Measurements from ENCODE around the gene HSPA2. TPM values are rescaled to one million over a fixed set of nuclear protein-coding genes. Genes with fewer than 3 reads are reported as not detected.

Gene HSPA2
- total and polyA plus RNA-seq, 2 experiments from 2014 or later: 0.93 to 2.9 TPM

DNA sequence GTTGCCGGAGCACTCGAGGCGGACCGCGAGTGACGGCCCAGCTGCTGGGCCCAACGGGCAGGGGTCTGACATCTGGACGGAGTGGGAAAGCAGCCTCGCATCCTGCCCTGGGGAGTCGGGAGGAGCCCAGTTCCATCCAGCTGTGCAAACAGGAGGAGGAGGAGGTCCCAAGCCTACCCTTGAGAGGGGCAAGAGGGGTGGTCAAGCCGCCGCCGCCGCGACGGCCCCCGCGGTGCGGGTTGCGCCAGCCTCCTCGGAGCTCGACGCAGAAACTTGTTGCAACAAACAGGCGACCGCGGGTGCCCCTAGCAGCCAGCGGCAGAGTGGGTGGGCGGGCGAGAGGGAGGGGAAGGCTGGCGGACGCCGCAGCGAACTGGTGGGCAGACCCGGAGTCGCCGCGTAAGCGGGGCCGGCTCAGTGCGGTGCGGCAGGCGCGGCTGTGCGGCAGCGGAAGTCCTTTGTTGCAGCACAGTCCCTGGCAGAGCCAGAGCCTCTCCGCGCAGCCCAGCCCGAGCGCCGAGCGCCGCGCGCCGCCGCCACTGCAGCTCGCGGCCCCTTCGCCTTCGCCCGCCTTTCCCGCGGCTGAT, 36.1 kb upstream of the HSPA2 start, which contains the start of gene ZBTB1:
TSS of gene ZBTB1 (plus strand) at position 461 of the 587 bp plus-strand sequence. CDS start 16,735 bp downstream, outside the sequence.
- H2AFZ ChIP-seq: peak within 1 kb of the TSS; percentile 76
- WGBS (ENCODE audit: low lambda C conversion rate, missing lambda C conversion rate): under 1% methylated on average over 28 of the region's 63 CpGs
- peaks cover 50% of the 10 kb centered on the region for H3K4me1 ChIP-seq (ENCODE audit: insufficient read depth)

DNA sequence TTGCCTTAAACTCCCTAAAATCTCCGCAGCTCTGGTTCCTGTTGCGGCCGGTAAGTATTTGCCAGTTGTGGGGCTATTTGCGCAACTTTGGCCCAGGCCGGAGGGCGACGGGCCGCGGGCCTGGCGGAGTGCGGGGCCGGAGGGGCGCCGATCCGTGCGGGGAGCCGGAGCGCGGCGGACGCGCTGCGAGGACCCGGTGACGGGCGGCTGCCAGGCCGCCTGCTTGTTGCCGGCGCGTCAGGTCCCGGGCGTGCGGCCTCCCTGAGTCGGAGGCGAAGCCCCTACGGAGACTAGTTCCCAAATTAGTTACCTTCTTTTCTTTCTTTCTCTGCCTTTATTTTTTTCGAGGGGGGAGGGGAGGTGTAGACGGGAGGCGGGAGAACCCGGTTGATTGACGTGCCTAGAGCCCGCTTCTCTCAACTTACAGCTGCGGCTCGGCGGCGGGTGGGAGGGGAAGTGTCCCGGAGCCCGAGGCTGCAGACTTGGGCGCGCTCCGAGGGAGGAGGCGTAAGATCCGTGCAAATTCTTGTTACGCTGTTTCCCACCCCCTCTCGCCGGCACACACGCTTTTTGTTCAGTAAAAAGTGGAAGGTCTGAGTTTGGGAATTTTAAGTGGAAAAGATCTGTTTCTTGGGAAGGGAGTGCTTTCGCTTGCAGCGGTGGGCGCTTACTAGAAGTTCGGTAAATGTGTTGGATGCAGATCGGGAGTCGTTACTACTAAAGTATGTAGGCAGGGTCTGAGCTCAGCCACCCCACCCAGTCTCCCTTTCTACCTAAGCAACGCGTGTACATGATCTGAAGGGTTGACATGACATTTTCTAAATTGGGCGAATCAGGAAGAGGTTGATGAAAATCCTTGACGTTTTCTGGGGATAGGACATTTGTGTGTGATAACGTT, 35.4 kb upstream of the HSPA2 start:
- H3K4me1 ChIP-seq (ENCODE audit: insufficient read depth): peaks cover 50% of the 10 kb centered on the region

More for the DNA sequence above, 36.1 kb upstream of the HSPA2 start, which contains the start of gene ZBTB1:
- H3K4me3 ChIP-seq: peak within 1 kb of the TSS; percentile 91
- no peaks in the 10 kb centered on the region for H3K9me3 ChIP-seq (ENCODE audit: low read depth)
- H3K4me2 ChIP-seq: peak within 1 kb of the TSS; percentile 90
- H3K27me3 ChIP-seq: no peaks in the 10 kb centered on the region
- H3K27ac ChIP-seq: peak within 1 kb of the TSS; percentile 100
- H3K9me2 ChIP-seq (replicated peaks; ENCODE audit: insufficient read depth): no peaks in the 10 kb centered on the region
- DNase-seq (ENCODE audit: low spot score): peak; percentile 92
- peaks cover 41% of the 10 kb centered on the region for H4K20me1 ChIP-seq (ENCODE audit: insufficient read depth, poor library complexity, severe bottlenecking)
- H3K36me3 ChIP-seq (replicated peaks; ENCODE audit: insufficient read depth, low read depth): no peaks in the 10 kb centered on the region
- TF ChIP-seq, protein P1, sequence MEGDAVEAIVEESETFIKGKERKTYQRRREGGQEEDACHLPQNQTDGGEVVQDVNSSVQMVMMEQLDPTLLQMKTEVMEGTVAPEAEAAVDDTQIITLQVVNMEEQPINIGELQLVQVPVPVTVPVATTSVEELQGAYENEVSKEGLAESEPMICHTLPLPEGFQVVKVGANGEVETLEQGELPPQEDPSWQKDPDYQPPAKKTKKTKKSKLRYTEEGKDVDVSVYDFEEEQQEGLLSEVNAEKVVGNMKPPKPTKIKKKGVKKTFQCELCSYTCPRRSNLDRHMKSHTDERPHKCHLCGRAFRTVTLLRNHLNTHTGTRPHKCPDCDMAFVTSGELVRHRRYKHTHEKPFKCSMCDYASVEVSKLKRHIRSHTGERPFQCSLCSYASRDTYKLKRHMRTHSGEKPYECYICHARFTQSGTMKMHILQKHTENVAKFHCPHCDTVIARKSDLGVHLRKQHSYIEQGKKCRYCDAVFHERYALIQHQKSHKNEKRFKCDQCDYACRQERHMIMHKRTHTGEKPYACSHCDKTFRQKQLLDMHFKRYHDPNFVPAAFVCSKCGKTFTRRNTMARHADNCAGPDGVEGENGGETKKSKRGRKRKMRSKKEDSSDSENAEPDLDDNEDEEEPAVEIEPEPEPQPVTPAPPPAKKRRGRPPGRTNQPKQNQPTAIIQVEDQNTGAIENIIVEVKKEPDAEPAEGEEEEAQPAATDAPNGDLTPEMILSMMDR (IDR thresholded peaks at IDR 0.05; ENCODE audit: poor library complexity): no peak
- TF ChIP-seq EZH2phosphoT487 (IDR thresholded peaks at IDR 0.05; ENCODE audit: low read depth, severe bottlenecking, unreplicated experiment): no peak
- TF ChIP-seq EZH2 (IDR thresholded peaks at IDR 0.05; ENCODE audit: borderline replicate concordance): no peak
- H3K79me2 ChIP-seq: peaks cover 67% of the 10 kb centered on the region

DNA sequence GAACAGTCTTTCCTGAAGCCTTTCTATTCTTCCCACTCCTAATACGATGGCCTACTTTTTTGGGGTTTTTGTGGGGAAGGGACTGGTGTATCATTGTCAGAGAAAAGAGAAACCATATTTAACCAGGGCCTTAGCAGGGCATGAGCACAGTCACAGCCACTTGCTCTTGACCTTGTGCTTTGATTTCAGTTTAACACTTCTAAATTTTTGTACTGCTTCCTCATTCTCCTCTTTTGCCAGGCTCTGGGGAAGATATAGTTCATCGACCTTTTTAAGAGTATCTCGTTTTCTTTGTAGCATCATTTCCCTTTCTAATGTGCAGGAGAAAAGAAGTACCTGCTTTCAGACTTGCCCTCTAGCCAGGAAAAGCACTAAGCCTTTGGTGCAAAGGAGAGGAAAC, 33.8 kb upstream of the HSPA2 start:
- 65% methylated on average over 3 of the region's 3 CpGs for WGBS (ENCODE audit: low lambda C conversion rate, missing lambda C conversion rate)
- no peaks in the 10 kb centered on the region for H3K27me3 ChIP-seq
- H3K27ac ChIP-seq: peak overlapping the region; percentile 100
- DNase-seq (ENCODE audit: low spot score): no peak
- TF ChIP-seq, protein P1 (IDR thresholded peaks at IDR 0.05; ENCODE audit: poor library complexity): no peak
- no peak for TF ChIP-seq EZH2 (IDR thresholded peaks at IDR 0.05; ENCODE audit: borderline replicate concordance)
- no peak for TF ChIP-seq EZH2phosphoT487 (IDR thresholded peaks at IDR 0.05; ENCODE audit: low read depth, severe bottlenecking, unreplicated experiment)
- H3K79me2 ChIP-seq: peaks cover 73% of the 10 kb centered on the region
- peaks cover 37% of the 10 kb centered on the region for H3K4me1 ChIP-seq (ENCODE audit: insufficient read depth)
- peak overlapping the region; percentile 13 for H3K4me3 ChIP-seq
- H3K9me3 ChIP-seq (ENCODE audit: low read depth): no peaks in the 10 kb centered on the region
- H3K4me2 ChIP-seq: peak overlapping the region; percentile 90
- H3K9me2 ChIP-seq (replicated peaks; ENCODE audit: insufficient read depth): no peaks in the 10 kb centered on the region
- H2AFZ ChIP-seq: no peak overlapping the region
- peaks cover 62% of the 10 kb centered on the region for H4K20me1 ChIP-seq (ENCODE audit: insufficient read depth, poor library complexity, severe bottlenecking)
- H3K36me3 ChIP-seq (replicated peaks; ENCODE audit: insufficient read depth, low read depth): no peaks in the 10 kb centered on the region

More for the DNA sequence above, 35.4 kb upstream of the HSPA2 start:
- Histone ChIP-seq H3K27ac (peak overlapping the region; percentile 100), H3K36me3 (replicated peaks; ENCODE audit: insufficient read depth, low read depth) (no peaks in the 10 kb centered on the region), H3K79me2 (peaks cover 67% of the 10 kb centered on the region), H3K4me3 (peak overlapping the region; percentile 91), H3K27me3 (no peaks in the 10 kb centered on the region), H4K20me1 (ENCODE audit: insufficient read depth, poor library complexity, severe bottlenecking) (peaks cover 47% of the 10 kb centered on the region), H3K9me2 (replicated peaks; ENCODE audit: insufficient read depth) (no peaks in the 10 kb centered on the region), H3K4me2 (peak overlapping the region; percentile 90), H2AFZ (peak overlapping the region; percentile 76), H3K9me3 (ENCODE audit: low read depth) (no peaks in the 10 kb centered on the region)
- under 1% methylated on average over 59 of the region's 68 CpGs for WGBS (ENCODE audit: low lambda C conversion rate, missing lambda C conversion rate)
- DNase-seq (ENCODE audit: low spot score): peak; percentile 94
- TF ChIP-seq EZH2 (IDR thresholded peaks at IDR 0.05; ENCODE audit: borderline replicate concordance) (no peak), EZH2phosphoT487 (IDR thresholded peaks at IDR 0.05; ENCODE audit: low read depth, severe bottlenecking, unreplicated experiment) (no peak)
- TF ChIP-seq, protein P1 (IDR thresholded peaks at IDR 0.05; ENCODE audit: poor library complexity): no peak
